GM12878 (cell line): ENCODE results near the gene PPM1E. TPM values are rescaled to one million over a fixed set of nuclear protein-coding genes. Genes with fewer than 3 reads are reported as not detected.

ENCODE experiments used
- ATAC-seq: fragments of 200-7000 bp; cut with Tn5 transposase; 3 replicates; pipeline ENCODE4 v1.9.1; 2020; ENCODE audit warnings: mild to moderate bottlenecking, moderate library complexity
- BruUV-seq: library from RNA; stranded (reverse); fragments of 400-500 nt; replicated peaks from 2 replicates; lab custom pipeline; 2021; lab: Mats Ljungman, UMichigan
- CTCF ChIA-PET: fragments of 300-600 bp; sonication (Branson Sonifier 250); formaldehyde crosslinking; extraction: SDS; loops from one replicate; lab custom pipeline; 2021; ENCODE audit warnings: inconsistent platforms; lab: Yijun Ruan, JAX
- POLR2A ChIA-PET: fragments of 350-600 bp; formaldehyde crosslinking; extraction: SDS; loops from one replicate; lab custom pipeline; 2021; ENCODE audit warnings: inconsistent platforms; lab: Charles Lee
- RAD21 ChIA-PET: fragments of 300-600 bp; sonication (Branson Sonifier 250); formaldehyde crosslinking; loops from one replicate; lab custom pipeline; 2023; ENCODE audit warnings: antibody characterized with exemption; ENCODE audit not compliant: unreplicated experiment; lab: Charles Lee
- SMC1A ChIA-PET: fragments of 300-600 bp; sonication (Branson Sonifier 250); formaldehyde crosslinking; loops from one replicate; lab custom pipeline; 2023; ENCODE audit not compliant: unreplicated experiment, uncharacterized antibody; lab: Charles Lee
- DNase-seq: peaks from one replicate; pipeline ENCODE4 v3.0.0-alpha.2; 2011; ENCODE audit warnings: low read depth, low spot score
- FAIRE-seq: peaks from 3 replicates; lab custom pipeline; 2011; peaks lifted over from hg19 to GRCh38; lab: Jason Lieb, UNC
- H2AFZ ChIP-seq: 2 replicates; pipeline ENCODE4 v1.6.0; 2011; ENCODE audit warnings: low read depth, low read length, control low read depth; ENCODE audit not compliant: control insufficient read depth
- H3K27ac ChIP-seq: 2 replicates; pipeline ENCODE4 v1.5.1; 2011; ENCODE audit warnings: control low read depth; ENCODE audit not compliant: control insufficient read depth, insufficient read depth
- H3K27me3 ChIP-seq, 2 experiments: replicated peaks in 1 of 2; 2 replicates each; pipeline versions ENCODE4 v1.6.0 to v1.6.1; 2011; ENCODE audit warnings: low read length in 1 of 2; ENCODE audit not compliant: control insufficient read depth in 2 of 2, insufficient read depth in 2 of 2
- H3K36me3 ChIP-seq, 2 experiments: 2 replicates each; pipeline ENCODE4 v1.5.1; 2011; ENCODE audit warnings: low read length in 1 of 2; ENCODE audit not compliant: control insufficient read depth in 2 of 2, insufficient read depth in 2 of 2
- H3K4me1 ChIP-seq: 2 replicates; pipeline ENCODE4 v1.6.1; 2011; ENCODE audit warnings: mild to moderate bottlenecking, low read length, moderate library complexity, mixed read lengths; ENCODE audit not compliant: control insufficient read depth, insufficient read depth
- H3K4me2 ChIP-seq: 2 replicates; pipeline ENCODE4 v1.6.0; 2011; ENCODE audit warnings: control low read depth; ENCODE audit not compliant: control insufficient read depth, insufficient read depth
- H3K4me3 ChIP-seq: fragments of 200-600 bp; sonication (generic); 2 replicates; pipeline ENCODE4 v1.5.1; 2016
- H3K79me2 ChIP-seq: 2 replicates; pipeline ENCODE4 v1.6.0; 2011; ENCODE audit warnings: low read length; ENCODE audit not compliant: control insufficient read depth, insufficient read depth
- H3K9ac ChIP-seq: 2 replicates; pipeline ENCODE4 v1.8.0; 2011; ENCODE audit warnings: low read length, control low read depth, mixed read lengths; ENCODE audit not compliant: control insufficient read depth, insufficient read depth
- H3K9me3 ChIP-seq: replicated peaks from 3 replicates; pipeline ENCODE4 v1.5.1; 2011; ENCODE audit warnings: mild to moderate bottlenecking, low read length; ENCODE audit not compliant: control insufficient read depth, insufficient read depth
- H4K20me1 ChIP-seq: 2 replicates; pipeline ENCODE4 v1.6.0; 2011; ENCODE audit not compliant: control insufficient read depth, insufficient read depth
- BACH1 ChIP-seq: fragments of 450-650 bp; IDR thresholded peaks from 2 replicates; pipeline ENCODE4 v1.6.1; 2017; ENCODE audit warnings: mild to moderate bottlenecking, borderline replicate concordance
- CBX3 ChIP-seq: fragments of 200-600 bp; sonication (generic); IDR thresholded peaks from 2 replicates; pipeline ENCODE4 v1.6.1; 2016; ENCODE audit warnings: low read depth, borderline replicate concordance
- GABPA ChIP-seq: IDR thresholded peaks from 2 replicates; pipeline ENCODE4 v1.6.1; 2014; ENCODE audit warnings: antibody characterized with exemption, low read depth, mild to moderate bottlenecking, inconsistent platforms
- JUND ChIP-seq: IDR thresholded peaks from 2 replicates; pipeline ENCODE4 v1.6.1; 2012; ENCODE audit warnings: low read depth, mild to moderate bottlenecking, low read length, improper control_type of control experiment, moderate library complexity
- RUNX3 ChIP-seq: IDR thresholded peaks from 2 replicates; pipeline ENCODE4 v1.6.1; 2012; ENCODE audit warnings: low read length, inconsistent platforms
- SREBF2 ChIP-seq: IDR thresholded peaks from 2 replicates; pipeline ENCODE4 v1.6.1; 2012; ENCODE audit warnings: mild to moderate bottlenecking, low read length
- TCF7 ChIP-seq: IDR thresholded peaks from 2 replicates; pipeline ENCODE4 v1.6.1; 2014; ENCODE audit warnings: antibody characterized with exemption, borderline replicate concordance
- WGBS: methylation state at CpG from one replicate; pipeline ENCODE4 v1.1.6; 2016; ENCODE audit warnings: low lambda C conversion rate; ENCODE audit not compliant: insufficient replicate concordance, insufficient coverage; ENCODE audit errors: missing lambda C conversion rate; 5-methylcytosine and 5-hydroxymethylcytosine counted together
- in situ Hi-C: fragments of 300-500 bp; cut with MboI; formaldehyde crosslinking; loops from 9 replicates; pipeline ENCODE4 v1.14.3; 2018; ENCODE audit warnings: mixed read lengths
- intact Hi-C: fragments of 100-400 bp; cut with micrococcal nuclease; formaldehyde crosslinking; loops from one replicate; pipeline ENCODE4 v1.14.2; 2022; ENCODE audit not compliant: unreplicated experiment
- polyA plus RNA-seq, 11 experiments: library from polyadenylated mRNA; depleted of rRNA in 4 of 11; unstranded in 6 of 11; stranded (reverse) in 5 of 11; fragments of >200 nt; fragmentation: Nextera tagmentation in 4 of 11; fragmentation: Illumina TruSeq in 1 of 11; extraction: Ambion mirVana in 4 of 11; extraction: Trizol in 1 of 11; gene quantifications; 1 replicate in 1 of 11; 2 replicates in 10 of 11; pipeline versions ENCODE4 v1.2.1 to v1.2.3, GENCODE V29; 2011 to 2016; ENCODE audit warnings: inconsistent platforms in 2 of 11, missing spikeins in 2 of 11, low read depth in 1 of 11
- total RNA-seq, 4 experiments: library from RNA; depleted of rRNA in 3 of 4; stranded (reverse); fragments of >200 nt in 3 of 4; fragmentation: Illumina TruSeq in 1 of 4; extraction: Trizol in 1 of 4; gene quantifications; 2 replicates each; pipeline versions ENCODE4 v1.2.1 to v1.2.3, GENCODE V29; 2013 to 2021
- TF ChIP-seq, protein P1 (sequence below): fragments of 450-650 bp; IDR thresholded peaks from 2 replicates; pipeline ENCODE4 v1.6.1; 2017; ENCODE audit warnings: low read depth, mild to moderate bottlenecking, moderate library complexity

Gene PPM1E
- total and polyA plus RNA-seq, 10 of the 15 experiments (the other 5 are each of a cell fraction or from before 2014, with no cell fraction given): 0.07 to 0.28 (median 0.16) TPM

DNA sequence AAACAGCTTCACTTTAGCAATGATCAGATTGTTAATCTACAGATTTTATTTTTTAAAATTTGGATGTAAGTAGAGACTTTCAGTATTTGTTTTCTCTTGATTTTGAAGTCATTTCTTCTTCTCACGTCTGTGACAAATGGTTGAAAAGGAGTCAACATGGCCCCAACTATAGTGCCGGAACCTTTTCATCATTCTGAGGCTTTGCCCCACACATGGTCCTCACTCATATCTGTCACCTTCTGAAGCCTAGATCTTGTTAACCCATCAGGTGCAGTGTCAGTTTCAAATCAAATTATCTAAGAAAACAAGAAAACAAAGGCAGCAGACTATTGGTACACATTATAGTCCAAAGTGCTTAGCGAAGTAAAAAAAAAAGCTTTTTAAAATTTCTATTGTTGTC is 227.0 kb downstream of the PPM1E start:
- Histone ChIP-seq H3K27me3 (no peaks in the 10 kb centered on the region), H4K20me1 (no peaks in the 10 kb centered on the region), H3K79me2 (no peaks in the 10 kb centered on the region), H3K4me3 (no peak overlapping the region), H3K4me1 (0 out of 2 replicates have a peak, but pooled peaks cover 3% of the 10 kb centered on the region), H2AFZ (no peak overlapping the region), H3K9ac (no peak overlapping the region), H3K4me2 (no peak overlapping the region), H3K27ac (no peak overlapping the region), H3K9me3 (no peaks in the 10 kb centered on the region), H3K36me3 (no peaks in the 10 kb centered on the region)
- TF ChIP-seq RUNX3 (no peak), GABPA (no peak), TCF7 (no peak), SREBF2 (no peak), CBX3 (no peak), BACH1 (no peak), JUND (no peak)
- TF ChIP-seq, protein P1, sequence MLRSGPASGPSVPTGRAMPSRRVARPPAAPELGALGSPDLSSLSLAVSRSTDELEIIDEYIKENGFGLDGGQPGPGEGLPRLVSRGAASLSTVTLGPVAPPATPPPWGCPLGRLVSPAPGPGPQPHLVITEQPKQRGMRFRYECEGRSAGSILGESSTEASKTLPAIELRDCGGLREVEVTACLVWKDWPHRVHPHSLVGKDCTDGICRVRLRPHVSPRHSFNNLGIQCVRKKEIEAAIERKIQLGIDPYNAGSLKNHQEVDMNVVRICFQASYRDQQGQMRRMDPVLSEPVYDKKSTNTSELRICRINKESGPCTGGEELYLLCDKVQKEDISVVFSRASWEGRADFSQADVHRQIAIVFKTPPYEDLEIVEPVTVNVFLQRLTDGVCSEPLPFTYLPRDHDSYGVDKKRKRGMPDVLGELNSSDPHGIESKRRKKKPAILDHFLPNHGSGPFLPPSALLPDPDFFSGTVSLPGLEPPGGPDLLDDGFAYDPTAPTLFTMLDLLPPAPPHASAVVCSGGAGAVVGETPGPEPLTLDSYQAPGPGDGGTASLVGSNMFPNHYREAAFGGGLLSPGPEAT: no peak
- in situ Hi-C loops (no loop called here), intact Hi-C loops (no loop called here)
- FAIRE-seq (no peak), DNase-seq (no peak), ATAC-seq (no peak)
- WGBS: 72% methylated on average over 3 of the region's 3 CpGs
- SMC1A ChIA-PET: interaction anchor here (1.2 kb wide), 1 partner anchor 8 kb away, joined by 5 read pairs; no protein-coding TSS in a partner anchor
- BruUV-seq: no TSS peak
- POLR2A ChIA-PET: interaction anchor here (0.6 kb wide), 1 partner anchor 10 kb away, joined by 3 read pairs; no protein-coding TSS in a partner anchor
- RAD21 ChIA-PET: no interaction called here
- CTCF ChIA-PET: no interaction called here
